Measurements from ENCODE around the gene SPECC1. TPM values are rescaled to one million over a fixed set of nuclear protein-coding genes. Genes with fewer than 3 reads are reported as not detected.
"Not testable (repeated sequence)": the region's sequence is repeated elsewhere in the genome, so short reads cannot be mapped to it uniquely, and the experiment has no call there.

The SPECC1 gene
- total and polyA plus RNA-seq, 10 of the 15 experiments (the other 5 are each of a cell fraction or from before 2014, with no cell fraction given): 6.4 to 40.6 (median 23.9) TPM

DNA sequence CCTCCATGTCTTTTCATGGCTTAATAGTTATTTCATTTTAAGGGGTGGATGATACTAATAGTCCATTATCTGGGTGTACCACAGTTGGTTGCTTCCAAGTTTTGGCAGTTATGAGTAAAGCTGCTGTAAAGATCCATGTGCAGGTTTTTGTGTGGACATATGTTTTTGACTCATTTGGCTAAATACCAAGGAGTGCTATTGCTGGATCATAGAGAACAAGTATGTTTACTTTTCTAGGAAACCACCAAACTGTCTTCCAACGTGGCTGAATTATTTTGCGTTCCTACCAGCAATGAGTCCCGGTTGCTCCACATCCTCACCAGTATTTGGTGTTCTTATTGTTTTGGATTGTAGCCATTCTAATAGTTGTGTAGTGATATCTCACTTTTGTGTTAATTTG, 181.9 kb downstream of the SPECC1 start:
- ChIA-PET POLR2A (interaction anchor here (0.6 kb wide), 1 partner anchor 595 kb away, joined by 4 read pairs; no protein-coding TSS in a partner anchor), RAD21 (ENCODE audit: unreplicated experiment) (no interaction called here), SMC1A (ENCODE audit: uncharacterized antibody, unreplicated experiment) (no interaction called here), CTCF (no interaction called here)
- Histone ChIP-seq H3K4me2 (ENCODE audit: control insufficient read depth, insufficient read depth) (no peak overlapping the region), H3K27ac (ENCODE audit: control insufficient read depth, insufficient read depth) (no peak overlapping the region), H3K4me3 (no peak overlapping the region), H3K9ac (ENCODE audit: control insufficient read depth, insufficient read depth, low read length) (no peak overlapping the region), H3K4me1 (ENCODE audit: control insufficient read depth, insufficient read depth, low read length) (no peaks in the 10 kb centered on the region), H3K36me3 (ENCODE audit: control insufficient read depth in 2 of 2, insufficient read depth in 2 of 2, low read length in 1 of 2) (no peaks in the 10 kb centered on the region), H3K27me3 (replicated peaks in 1 of 2; ENCODE audit: control insufficient read depth in 2 of 2, insufficient read depth in 2 of 2, low read length in 1 of 2) (no peaks in the 10 kb centered on the region), H2AFZ (ENCODE audit: control insufficient read depth, low read depth, low read length) (no peak overlapping the region), H3K9me3 (replicated peaks; ENCODE audit: control insufficient read depth, insufficient read depth, low read length) (no peaks in the 10 kb centered on the region), H3K79me2 (ENCODE audit: control insufficient read depth, insufficient read depth, low read length) (no peaks in the 10 kb centered on the region), H4K20me1 (ENCODE audit: control insufficient read depth, insufficient read depth) (no peaks in the 10 kb centered on the region; the same call in 1 of the 2 replicates)
- ATAC-seq (no peak), DNase-seq (ENCODE audit: low read depth, low spot score) (no peak), FAIRE-seq (no peak)
- in situ Hi-C loops (cut with MboI) (no loop called here), intact Hi-C loops (cut with micrococcal nuclease; ENCODE audit: unreplicated experiment) (no loop called here)
- no TSS peak for BruUV-seq (replicated peaks)
- 72% methylated on average over 3 of the region's 3 CpGs for WGBS (ENCODE audit: insufficient coverage, insufficient replicate concordance, low lambda C conversion rate, missing lambda C conversion rate)
- TF ChIP-seq TAF1 (IDR thresholded peaks at IDR 0.05; ENCODE audit: borderline replicate concordance, low read depth, low read length) (no peak), ETV6 (conservative IDR thresholded peaks at IDR 0.05 in 1 of 2, IDR thresholded peaks at IDR 0.05 in 1 of 2; ENCODE audit: borderline replicate concordance in 1 of 2, low read depth in 1 of 2) (no peak), NR2C1 (IDR thresholded peaks at IDR 0.05) (no peak), IRF4 (IDR thresholded peaks at IDR 0.05; ENCODE audit: low read depth, low read length) (no peak), POLR2A (IDR thresholded peaks at IDR 0.05; ENCODE audit: low read depth, low read length) (no peak), CEBPB (IDR thresholded peaks at IDR 0.05; ENCODE audit: borderline replicate concordance in 1 of 2, low read depth in 2 of 2, low read length in 2 of 2) (no peak)
- TF ChIP-seq, protein P1, sequence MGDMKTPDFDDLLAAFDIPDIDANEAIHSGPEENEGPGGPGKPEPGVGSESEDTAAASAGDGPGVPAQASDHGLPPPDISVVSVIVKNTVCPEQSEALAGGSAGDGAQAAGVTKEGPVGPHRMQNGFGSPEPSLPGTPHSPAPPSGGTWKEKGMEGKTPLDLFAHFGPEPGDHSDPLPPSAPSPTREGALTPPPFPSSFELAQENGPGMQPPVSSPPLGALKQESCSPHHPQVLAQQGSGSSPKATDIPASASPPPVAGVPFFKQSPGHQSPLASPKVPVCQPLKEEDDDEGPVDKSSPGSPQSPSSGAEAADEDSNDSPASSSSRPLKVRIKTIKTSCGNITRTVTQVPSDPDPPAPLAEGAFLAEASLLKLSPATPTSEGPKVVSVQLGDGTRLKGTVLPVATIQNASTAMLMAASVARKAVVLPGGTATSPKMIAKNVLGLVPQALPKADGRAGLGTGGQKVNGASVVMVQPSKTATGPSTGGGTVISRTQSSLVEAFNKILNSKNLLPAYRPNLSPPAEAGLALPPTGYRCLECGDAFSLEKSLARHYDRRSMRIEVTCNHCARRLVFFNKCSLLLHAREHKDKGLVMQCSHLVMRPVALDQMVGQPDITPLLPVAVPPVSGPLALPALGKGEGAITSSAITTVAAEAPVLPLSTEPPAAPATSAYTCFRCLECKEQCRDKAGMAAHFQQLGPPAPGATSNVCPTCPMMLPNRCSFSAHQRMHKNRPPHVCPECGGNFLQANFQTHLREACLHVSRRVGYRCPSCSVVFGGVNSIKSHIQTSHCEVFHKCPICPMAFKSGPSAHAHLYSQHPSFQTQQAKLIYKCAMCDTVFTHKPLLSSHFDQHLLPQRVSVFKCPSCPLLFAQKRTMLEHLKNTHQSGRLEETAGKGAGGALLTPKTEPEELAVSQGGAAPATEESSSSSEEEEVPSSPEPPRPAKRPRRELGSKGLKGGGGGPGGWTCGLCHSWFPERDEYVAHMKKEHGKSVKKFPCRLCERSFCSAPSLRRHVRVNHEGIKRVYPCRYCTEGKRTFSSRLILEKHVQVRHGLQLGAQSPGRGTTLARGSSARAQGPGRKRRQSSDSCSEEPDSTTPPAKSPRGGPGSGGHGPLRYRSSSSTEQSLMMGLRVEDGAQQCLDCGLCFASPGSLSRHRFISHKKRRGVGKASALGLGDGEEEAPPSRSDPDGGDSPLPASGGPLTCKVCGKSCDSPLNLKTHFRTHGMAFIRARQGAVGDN (IDR thresholded peaks at IDR 0.05): no peak
- TF ChIP-seq, protein P2, sequence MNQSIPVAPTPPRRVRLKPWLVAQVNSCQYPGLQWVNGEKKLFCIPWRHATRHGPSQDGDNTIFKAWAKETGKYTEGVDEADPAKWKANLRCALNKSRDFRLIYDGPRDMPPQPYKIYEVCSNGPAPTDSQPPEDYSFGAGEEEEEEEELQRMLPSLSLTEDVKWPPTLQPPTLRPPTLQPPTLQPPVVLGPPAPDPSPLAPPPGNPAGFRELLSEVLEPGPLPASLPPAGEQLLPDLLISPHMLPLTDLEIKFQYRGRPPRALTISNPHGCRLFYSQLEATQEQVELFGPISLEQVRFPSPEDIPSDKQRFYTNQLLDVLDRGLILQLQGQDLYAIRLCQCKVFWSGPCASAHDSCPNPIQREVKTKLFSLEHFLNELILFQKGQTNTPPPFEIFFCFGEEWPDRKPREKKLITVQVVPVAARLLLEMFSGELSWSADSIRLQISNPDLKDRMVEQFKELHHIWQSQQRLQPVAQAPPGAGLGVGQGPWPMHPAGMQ (IDR thresholded peaks at IDR 0.05; ENCODE audit: borderline replicate concordance): no peak
- TF ChIP-seq, protein P3, sequence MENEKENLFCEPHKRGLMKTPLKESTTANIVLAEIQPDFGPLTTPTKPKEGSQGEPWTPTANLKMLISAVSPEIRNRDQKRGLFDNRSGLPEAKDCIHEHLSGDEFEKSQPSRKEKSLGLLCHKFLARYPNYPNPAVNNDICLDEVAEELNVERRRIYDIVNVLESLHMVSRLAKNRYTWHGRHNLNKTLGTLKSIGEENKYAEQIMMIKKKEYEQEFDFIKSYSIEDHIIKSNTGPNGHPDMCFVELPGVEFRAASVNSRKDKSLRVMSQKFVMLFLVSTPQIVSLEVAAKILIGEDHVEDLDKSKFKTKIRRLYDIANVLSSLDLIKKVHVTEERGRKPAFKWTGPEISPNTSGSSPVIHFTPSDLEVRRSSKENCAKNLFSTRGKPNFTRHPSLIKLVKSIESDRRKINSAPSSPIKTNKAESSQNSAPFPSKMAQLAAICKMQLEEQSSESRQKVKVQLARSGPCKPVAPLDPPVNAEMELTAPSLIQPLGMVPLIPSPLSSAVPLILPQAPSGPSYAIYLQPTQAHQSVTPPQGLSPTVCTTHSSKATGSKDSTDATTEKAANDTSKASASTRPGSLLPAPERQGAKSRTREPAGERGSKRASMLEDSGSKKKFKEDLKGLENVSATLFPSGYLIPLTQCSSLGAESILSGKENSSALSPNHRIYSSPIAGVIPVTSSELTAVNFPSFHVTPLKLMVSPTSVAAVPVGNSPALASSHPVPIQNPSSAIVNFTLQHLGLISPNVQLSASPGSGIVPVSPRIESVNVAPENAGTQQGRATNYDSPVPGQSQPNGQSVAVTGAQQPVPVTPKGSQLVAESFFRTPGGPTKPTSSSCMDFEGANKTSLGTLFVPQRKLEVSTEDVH (IDR thresholded peaks at IDR 0.05; ENCODE audit: low read depth, partially characterized antibody): no peak

DNA sequence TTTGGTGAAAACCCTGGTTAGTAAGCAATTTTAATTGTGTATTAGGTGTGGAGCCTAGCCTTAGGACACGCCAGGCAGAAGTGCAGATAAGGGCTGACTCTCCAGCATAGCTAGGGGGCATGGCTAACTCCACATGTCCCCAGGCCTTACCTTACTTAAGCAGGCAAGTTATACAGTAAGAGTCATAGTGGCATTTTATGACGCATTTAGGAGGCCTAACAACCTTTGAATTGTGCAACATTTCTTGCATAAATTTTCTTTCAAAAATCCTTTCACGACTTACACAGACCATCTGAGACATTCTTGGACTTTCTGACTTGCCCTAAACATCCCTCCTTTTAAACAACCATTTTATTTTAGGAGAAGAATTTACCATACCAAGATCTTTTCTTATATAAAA, 187.1 kb downstream of the SPECC1 start:
- ATAC-seq; H3K79me2 ChIP-seq (ENCODE audit: control insufficient read depth, insufficient read depth, low read length); in situ Hi-C loops (cut with MboI); H3K36me3 ChIP-seq (ENCODE audit: control insufficient read depth in 2 of 2, insufficient read depth in 2 of 2, low read length in 1 of 2); CTCF ChIA-PET; FAIRE-seq; H3K9ac ChIP-seq (ENCODE audit: control insufficient read depth, insufficient read depth, low read length); H3K9me3 ChIP-seq (replicated peaks; ENCODE audit: control insufficient read depth, insufficient read depth, low read length); H3K27ac ChIP-seq (ENCODE audit: control insufficient read depth, insufficient read depth); DNase-seq (ENCODE audit: low read depth, low spot score); H4K20me1 ChIP-seq (ENCODE audit: control insufficient read depth, insufficient read depth); intact Hi-C loops (cut with micrococcal nuclease; ENCODE audit: unreplicated experiment); H3K4me1 ChIP-seq (ENCODE audit: control insufficient read depth, insufficient read depth, low read length); H3K4me3 ChIP-seq; SMC1A ChIA-PET (ENCODE audit: uncharacterized antibody, unreplicated experiment); H3K4me2 ChIP-seq (ENCODE audit: control insufficient read depth, insufficient read depth); H3K27me3 ChIP-seq (replicated peaks in 1 of 2; ENCODE audit: control insufficient read depth in 2 of 2, insufficient read depth in 2 of 2, low read length in 1 of 2); POLR2A ChIA-PET; BruUV-seq (replicated peaks); RAD21 ChIA-PET (ENCODE audit: unreplicated experiment); H2AFZ ChIP-seq (ENCODE audit: control insufficient read depth, low read depth, low read length): not testable (repeated sequence)
- 35% methylated on average over 3 of the region's 3 CpGs for WGBS (ENCODE audit: insufficient coverage, insufficient replicate concordance, low lambda C conversion rate, missing lambda C conversion rate)
